BE2C (cell line): ENCODE measurements around the gene ZFYVE28.

Experiments
- DNase-seq: peaks from one replicate; pipeline ENCODE4 v3.0.0-alpha.2; 2020
- H3K27me3 ChIP-seq: fragments of 250-450 bp; sonication (Bioruptor Pico); 2 replicates; pipeline ENCODE4 v1.5.1; 2020; ENCODE audit warnings: mild to moderate bottlenecking
- H3K36me3 ChIP-seq: fragments of 250-450 bp; sonication (Bioruptor Pico); 2 replicates; pipeline ENCODE4 v1.5.1; 2020; ENCODE audit warnings: mild to moderate bottlenecking
- H3K4me1 ChIP-seq: fragments of 250-450 bp; sonication (Bioruptor Pico); 2 replicates; pipeline ENCODE4 v1.5.1; 2020
- H3K4me3 ChIP-seq: 2 replicates; pipeline ENCODE4 v1.5.1; 2011; ENCODE audit warnings: low read depth, low read length
- H3K9me3 ChIP-seq: fragments of 250-450 bp; sonication (Bioruptor Pico); 2 replicates; pipeline ENCODE4 v1.5.1; 2020
- CTCF ChIP-seq: IDR thresholded peaks from 2 replicates; pipeline ENCODE4 v1.5.1; 2012; ENCODE audit warnings: mild to moderate bottlenecking, low read depth, low read length

The ZFYVE28 gene

GRCh38 chr4:2304321-2304876 lies 114.0 kb downstream of the ZFYVE28 start:
- H3K4me1 ChIP-seq = no peaks in the 10 kb centered on the region
- no peak overlapping the region for H3K4me3 ChIP-seq
- TF ChIP-seq CTCF = no peak
- DNase-seq = no peak
- no peaks in the 10 kb centered on the region for H3K27me3 ChIP-seq
- no peaks in the 10 kb centered on the region for H3K36me3 ChIP-seq
- no peaks in the 10 kb centered on the region for H3K9me3 ChIP-seq

GRCh38 chr4:2303686-2304320 lies 114.6 kb downstream of the ZFYVE28 start:
- no peak overlapping the region for H3K4me3 ChIP-seq
- no peak for TF ChIP-seq CTCF
- DNase-seq = no peak
- no peaks in the 10 kb centered on the region for H3K4me1 ChIP-seq
- no peaks in the 10 kb centered on the region for H3K27me3 ChIP-seq
- no peaks in the 10 kb centered on the region for H3K36me3 ChIP-seq
- no peaks in the 10 kb centered on the region for H3K9me3 ChIP-seq

GRCh38 chr4:2303121-2303685 lies 115.2 kb downstream of the ZFYVE28 start:
- H3K9me3 ChIP-seq = no peaks in the 10 kb centered on the region
- H3K36me3 ChIP-seq = no peaks in the 10 kb centered on the region
- no peak for DNase-seq
- TF ChIP-seq CTCF = no peak
- H3K27me3 ChIP-seq = no peaks in the 10 kb centered on the region
- H3K4me3 ChIP-seq = no peak overlapping the region
- no peaks in the 10 kb centered on the region for H3K4me1 ChIP-seq

- no peak overlapping the region for H3K4me3 ChIP-seq
- H3K4me1 ChIP-seq = no peaks in the 10 kb centered on the region
- no peak for DNase-seq
- no peaks in the 10 kb centered on the region for H3K9me3 ChIP-seq
- H3K36me3 ChIP-seq = no peaks in the 10 kb centered on the region
- no peaks in the 10 kb centered on the region for H3K27me3 ChIP-seq
- TF ChIP-seq CTCF = no peak
Observed at GRCh38 chr4:2302387-2303119, 115.9 kb downstream of the ZFYVE28 start.

- no peak for DNase-seq
- no peak for TF ChIP-seq CTCF
- H3K27me3 ChIP-seq = no peaks in the 10 kb centered on the region
- no peaks in the 10 kb centered on the region; the same call in 1 of the 2 replicates for H3K4me1 ChIP-seq
- H3K36me3 ChIP-seq = no peaks in the 10 kb centered on the region
- H3K9me3 ChIP-seq = no peaks in the 10 kb centered on the region
- no peak overlapping the region for H3K4me3 ChIP-seq
Observed at GRCh38 chr4:2301806-2302205, 116.6 kb downstream of the ZFYVE28 start.
